ENCODE measurements around the gene YDJC. TPM values are rescaled to one million over a fixed set of nuclear protein-coding genes. Genes with fewer than 3 reads are reported as not detected.
"Not testable (repeated sequence)": the region's sequence is repeated elsewhere in the genome, so short reads cannot be mapped to it uniquely, and the experiment has no call there.

YDJC gene
- polyA plus RNA-seq, 4 donors, result 34.5 to 46.7 (median 42.2) TPM

GRCh38 chr22:21596356-21597135 lies 33.3 kb downstream of the YDJC start:
- not testable (repeated sequence) for H3K27me3 ChIP-seq (ENCODE audit: control insufficient read depth in 3 of 3, insufficient read depth in 3 of 3, low read length in 3 of 3); H3K9me3 ChIP-seq (ENCODE audit: control insufficient read depth in 2 of 2, insufficient read depth in 1 of 2, low read depth in 1 of 2, low read length in 1 of 2); DNase-seq; H3K4me1 ChIP-seq (ENCODE audit: control insufficient read depth in 3 of 3, insufficient read depth in 2 of 3, low read depth in 1 of 3, low read length in 2 of 3); H3K4me3 ChIP-seq (ENCODE audit: low read depth in 1 of 3, low read length in 3 of 3); H3K27ac ChIP-seq (ENCODE audit: low read depth in 1 of 3, low read length in 2 of 3); FAIRE-seq
- WGBS, 3 donors, result 94 to 96% (median 96%) methylated on average over 13 of the region's 13 CpGs
- H3K36me3 ChIP-seq (ENCODE audit: control insufficient read depth in 3 of 3, insufficient read depth in 2 of 3, low read depth in 1 of 3, low read length in 3 of 3), result peaks cover 4 to 68% (median 20%) of the 10 kb centered on the region in 3 donors

- 77 to 90% (median 88%) methylated on average over 5 of the region's 5 CpGs for WGBS, 3 donors
- DNase-seq, result no peak
- no peak for FAIRE-seq
- Histone ChIP-seq H3K9me3 (ENCODE audit: control insufficient read depth in 2 of 2, insufficient read depth in 1 of 2, low read depth in 1 of 2, low read length in 1 of 2) (no peaks in the 10 kb centered on the region), H3K4me1 (ENCODE audit: control insufficient read depth in 3 of 3, insufficient read depth in 2 of 3, low read depth in 1 of 3, low read length in 2 of 3) (no peaks in the 10 kb centered on the region), H3K36me3 (ENCODE audit: control insufficient read depth in 3 of 3, insufficient read depth in 2 of 3, low read depth in 1 of 3, low read length in 3 of 3) (peaks cover 4 to 74% (median 22%) of the 10 kb centered on the region in 3 donors), H3K4me3 (ENCODE audit: low read depth in 1 of 3, low read length in 3 of 3) (no peak overlapping the region), H3K27me3 (ENCODE audit: control insufficient read depth in 3 of 3, insufficient read depth in 3 of 3, low read length in 3 of 3) (no peaks in the 10 kb centered on the region), H3K27ac (ENCODE audit: low read depth in 1 of 3, low read length in 2 of 3) (no peak overlapping the region)
Measured at GRCh38 chr22:21594865-21595452, 34.9 kb downstream of the YDJC start.

- Histone ChIP-seq H3K4me1 (ENCODE audit: control insufficient read depth in 3 of 3, insufficient read depth in 2 of 3, low read depth in 1 of 3, low read length in 2 of 3) (no peaks in the 10 kb centered on the region), H3K4me3 (ENCODE audit: low read depth in 1 of 3, low read length in 3 of 3) (no peak overlapping the region), H3K27me3 (ENCODE audit: control insufficient read depth in 3 of 3, insufficient read depth in 3 of 3, low read length in 3 of 3) (no peaks in the 10 kb centered on the region), H3K9me3 (ENCODE audit: control insufficient read depth in 2 of 2, insufficient read depth in 1 of 2, low read depth in 1 of 2, low read length in 1 of 2) (no peaks in the 10 kb centered on the region), H3K27ac (ENCODE audit: low read depth in 1 of 3, low read length in 2 of 3) (no peak overlapping the region), H3K36me3 (ENCODE audit: control insufficient read depth in 3 of 3, insufficient read depth in 2 of 3, low read depth in 1 of 3, low read length in 3 of 3) (peaks cover 4 to 67% (median 22%) of the 10 kb centered on the region in 3 donors)
- 80 to 85% (median 82%) methylated on average over 11 of the region's 11 CpGs for WGBS, 3 donors
- no peak for FAIRE-seq
- peak in 1 of 2 donors; percentile 22 for DNase-seq
Measured at GRCh38 chr22:21593406-21594232, 36.2 kb downstream of the YDJC start.

- WGBS, 3 donors, result 85 to 91% (median 91%) methylated on average over 3 of the region's 3 CpGs
- Histone ChIP-seq H3K27me3 (ENCODE audit: control insufficient read depth in 3 of 3, insufficient read depth in 3 of 3, low read length in 3 of 3) (no peaks in the 10 kb centered on the region), H3K27ac (ENCODE audit: low read depth in 1 of 3, low read length in 2 of 3) (no peak overlapping the region), H3K4me3 (ENCODE audit: low read depth in 1 of 3, low read length in 3 of 3) (no peak overlapping the region), H3K4me1 (ENCODE audit: control insufficient read depth in 3 of 3, insufficient read depth in 2 of 3, low read depth in 1 of 3, low read length in 2 of 3) (no peaks in the 10 kb centered on the region), H3K9me3 (ENCODE audit: control insufficient read depth in 2 of 2, insufficient read depth in 1 of 2, low read depth in 1 of 2, low read length in 1 of 2) (no peaks in the 10 kb centered on the region), H3K36me3 (ENCODE audit: control insufficient read depth in 3 of 3, insufficient read depth in 2 of 3, low read depth in 1 of 3, low read length in 3 of 3) (peaks cover 4 to 68% (median 22%) of the 10 kb centered on the region in 3 donors)
- FAIRE-seq, result no peak
- no peak for DNase-seq
Measured at GRCh38 chr22:21592422-21592821, 37.4 kb downstream of the YDJC start.

GRCh38 chr22:21591695-21592094 lies 38.1 kb downstream of the YDJC start:
- DNase-seq (no peak), FAIRE-seq (no peak)
- Histone ChIP-seq H3K36me3 (ENCODE audit: control insufficient read depth in 3 of 3, insufficient read depth in 2 of 3, low read depth in 1 of 3, low read length in 3 of 3) (peaks cover 4 to 62% (median 22%) of the 10 kb centered on the region in 3 donors), H3K9me3 (ENCODE audit: control insufficient read depth in 2 of 2, insufficient read depth in 1 of 2, low read depth in 1 of 2, low read length in 1 of 2) (no peaks in the 10 kb centered on the region), H3K4me3 (ENCODE audit: low read depth in 1 of 3, low read length in 3 of 3) (no peak overlapping the region), H3K27ac (ENCODE audit: low read depth in 1 of 3, low read length in 2 of 3) (no peak overlapping the region), H3K27me3 (ENCODE audit: control insufficient read depth in 3 of 3, insufficient read depth in 3 of 3, low read length in 3 of 3) (no peaks in the 10 kb centered on the region), H3K4me1 (ENCODE audit: control insufficient read depth in 3 of 3, insufficient read depth in 2 of 3, low read depth in 1 of 3, low read length in 2 of 3) (no peaks in the 10 kb centered on the region)
- 75 to 87% (median 81%) methylated on average over 9 of the region's 9 CpGs for WGBS, 3 donors

GRCh38 chr22:21590809-21591641 lies 38.8 kb downstream of the YDJC start:
- H3K4me3 ChIP-seq (ENCODE audit: low read depth in 1 of 3, low read length in 3 of 3), result no peak overlapping the region
- H3K27ac ChIP-seq (ENCODE audit: low read depth in 1 of 3, low read length in 2 of 3), result no peak overlapping the region
- no peaks in the 10 kb centered on the region for H3K4me1 ChIP-seq (ENCODE audit: control insufficient read depth in 3 of 3, insufficient read depth in 2 of 3, low read depth in 1 of 3, low read length in 2 of 3)
- WGBS, 3 donors, result 87 to 96% (median 91%) methylated on average over 9 of the region's 9 CpGs
- no peak for FAIRE-seq
- DNase-seq, result no peak
- no peaks in the 10 kb centered on the region for H3K27me3 ChIP-seq (ENCODE audit: control insufficient read depth in 3 of 3, insufficient read depth in 3 of 3, low read length in 3 of 3)
- no peaks in the 10 kb centered on the region for H3K9me3 ChIP-seq (ENCODE audit: control insufficient read depth in 2 of 2, insufficient read depth in 1 of 2, low read depth in 1 of 2, low read length in 1 of 2)
- H3K36me3 ChIP-seq (ENCODE audit: control insufficient read depth in 3 of 3, insufficient read depth in 2 of 3, low read depth in 1 of 3, low read length in 3 of 3), result peaks cover 4 to 60% (median 22%) of the 10 kb centered on the region in 3 donors

GRCh38 chr22:21589396-21589795 lies 40.4 kb downstream of the YDJC start:
- no peak for FAIRE-seq
- Histone ChIP-seq H3K27ac (ENCODE audit: low read depth in 1 of 3, low read length in 2 of 3) (no peak overlapping the region), H3K4me1 (ENCODE audit: control insufficient read depth in 3 of 3, insufficient read depth in 2 of 3, low read depth in 1 of 3, low read length in 2 of 3) (no peaks in the 10 kb centered on the region), H3K4me3 (ENCODE audit: low read depth in 1 of 3, low read length in 3 of 3) (no peak overlapping the region), H3K9me3 (ENCODE audit: control insufficient read depth in 2 of 2, insufficient read depth in 1 of 2, low read depth in 1 of 2, low read length in 1 of 2) (no peaks in the 10 kb centered on the region), H3K36me3 (ENCODE audit: control insufficient read depth in 3 of 3, insufficient read depth in 2 of 3, low read depth in 1 of 3, low read length in 3 of 3) (peaks cover 4 to 55% (median 18%) of the 10 kb centered on the region in 3 donors), H3K27me3 (ENCODE audit: control insufficient read depth in 3 of 3, insufficient read depth in 3 of 3, low read length in 3 of 3) (no peaks in the 10 kb centered on the region)
- 88 to 92% (median 89%) methylated on average over 8 of the region's 8 CpGs for WGBS, 3 donors
- no peak for DNase-seq

Measured in small intestine (tissue), 7 donors.